Transverse colon (tissue), 4 donors: ENCODE data around the gene TGFB2.

ENCODE experiments used
- EP300 ChIP-seq: sonication (generic); formaldehyde crosslinking; IDR thresholded peaks from one replicate; pipeline ENCODE4 v1.6.1; 2017; ENCODE audit warnings: antibody characterized with exemption, low read depth
- POLR2A ChIP-seq: fragments of 450-650 bp; IDR thresholded peaks from one replicate; pipeline ENCODE4 v1.6.1; 2016; ENCODE audit warnings: antibody characterized with exemption, mild to moderate bottlenecking, moderate library complexity
- POLR2AphosphoS5 ChIP-seq, 3 donors: sonication (generic); formaldehyde crosslinking; IDR thresholded peaks; one replicate each; pipeline ENCODE4 v1.6.1; 2016; ENCODE audit warnings: antibody characterized with exemption in 3 of 3
- TF ChIP-seq, protein P1 (sequence below), 5 experiments: fragments of 200-600 bp in 3 of 5; fragments of 450-650 bp in 2 of 5; sonication (generic) in 3 of 5; IDR thresholded peaks; 1 replicate in 2 of 5; 2 replicates in 3 of 5; pipeline ENCODE4 v1.5.1; 2016 to 2017; ENCODE audit warnings: antibody characterized with exemption in 5 of 5, inconsistent platforms in 3 of 5, mild to moderate bottlenecking in 2 of 5, moderate library complexity in 1 of 5

DNA sequence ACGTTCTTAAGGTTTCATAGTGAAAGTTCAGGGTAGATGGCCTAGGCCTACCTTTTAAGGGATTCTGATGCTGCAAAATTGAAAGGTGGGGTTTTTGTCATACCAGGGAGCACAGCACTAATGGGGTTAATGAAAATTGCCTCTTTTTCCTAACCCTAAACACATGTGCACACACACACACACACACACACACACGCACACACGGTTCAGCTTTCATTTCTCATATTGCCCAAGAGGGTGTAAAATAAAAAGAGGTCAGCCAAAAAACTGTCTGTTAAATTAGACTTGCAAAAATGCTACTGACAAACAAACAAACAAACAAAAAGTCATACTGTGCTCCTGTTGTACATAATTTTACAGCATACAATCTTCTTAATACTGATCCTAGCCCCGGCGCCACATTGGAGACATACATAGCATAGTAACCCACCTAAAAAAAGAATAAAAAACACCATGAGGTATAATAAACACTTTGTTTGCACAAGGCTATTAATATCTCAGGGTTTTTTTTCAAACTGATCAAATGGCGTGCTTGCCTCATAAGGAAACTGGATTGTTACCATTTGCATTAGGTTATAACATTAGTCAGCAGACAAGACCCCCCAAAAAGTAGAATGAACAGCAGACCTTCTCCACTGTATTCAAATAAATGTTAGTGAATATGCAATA is 69.1 kb downstream of the TGFB2 start:
- TF ChIP-seq, protein P1, sequence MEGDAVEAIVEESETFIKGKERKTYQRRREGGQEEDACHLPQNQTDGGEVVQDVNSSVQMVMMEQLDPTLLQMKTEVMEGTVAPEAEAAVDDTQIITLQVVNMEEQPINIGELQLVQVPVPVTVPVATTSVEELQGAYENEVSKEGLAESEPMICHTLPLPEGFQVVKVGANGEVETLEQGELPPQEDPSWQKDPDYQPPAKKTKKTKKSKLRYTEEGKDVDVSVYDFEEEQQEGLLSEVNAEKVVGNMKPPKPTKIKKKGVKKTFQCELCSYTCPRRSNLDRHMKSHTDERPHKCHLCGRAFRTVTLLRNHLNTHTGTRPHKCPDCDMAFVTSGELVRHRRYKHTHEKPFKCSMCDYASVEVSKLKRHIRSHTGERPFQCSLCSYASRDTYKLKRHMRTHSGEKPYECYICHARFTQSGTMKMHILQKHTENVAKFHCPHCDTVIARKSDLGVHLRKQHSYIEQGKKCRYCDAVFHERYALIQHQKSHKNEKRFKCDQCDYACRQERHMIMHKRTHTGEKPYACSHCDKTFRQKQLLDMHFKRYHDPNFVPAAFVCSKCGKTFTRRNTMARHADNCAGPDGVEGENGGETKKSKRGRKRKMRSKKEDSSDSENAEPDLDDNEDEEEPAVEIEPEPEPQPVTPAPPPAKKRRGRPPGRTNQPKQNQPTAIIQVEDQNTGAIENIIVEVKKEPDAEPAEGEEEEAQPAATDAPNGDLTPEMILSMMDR (IDR thresholded peaks at IDR 0.05), result no peak
- TF ChIP-seq EP300, result no peak
- no peak for TF ChIP-seq POLR2AphosphoS5 (IDR thresholded peaks at IDR 0.05)
- no peak for TF ChIP-seq POLR2A
